ENCODE measurements around the gene CNOT6L. TPM values are rescaled to one million over a fixed set of nuclear protein-coding genes. Genes with fewer than 3 reads are reported as not detected.
A peak's percentile ranks its signal among the peaks of the same experiment; 100 is the strongest.
"Not testable (repeated sequence)": the region's sequence is repeated elsewhere in the genome, so short reads cannot be mapped to it uniquely, and the experiment has no call there.

Gene CNOT6L
- total RNA-seq (100 to 1,000 TPM in 4 of 7 donors, 10 to 100 TPM in 3; 60.2 to 122 (median 110) TPM), polyA plus RNA-seq (10 to 100 TPM in 1 of 3 donors, 1 to 10 TPM in 2; 7.0 to 10.6 (median 9.6) TPM)
- long read RNA-seq, donor 1, full-length matches to known transcripts = 2 of 2 reads
- long read RNA-seq, donor 1, partial matches to known transcripts = 0 of 2 reads
- long read RNA-seq, donor 1, other reads (novel, unspliced or antisense) = 0 of 2 reads
- long read RNA-seq, donor 2, full-length matches to known transcripts = 1 of 1 reads
- long read RNA-seq, donor 2, partial matches to known transcripts = 0 of 1 reads
- long read RNA-seq, donor 2, other reads (novel, unspliced or antisense) = 0 of 1 reads

GRCh38 chr4:77818602-77819403, at the start of gene CNOT6L:
TSS of gene CNOT6L (minus strand) at chr4:77819368. CDS start at chr4:77819308, 60 bp downstream.
- H3K9me3 ChIP-seq = no peaks in the 10 kb centered on the region
- peak within 1 kb of the TSS; percentile 98 to 100 (median 100) for H3K27ac ChIP-seq
- WGBS, 5 donors = 0 to 1% (median 0%) methylated on average over 55 to 88 of the region's 89 CpGs
- peak within 1 kb of the TSS; percentile 52 to 86 (median 78) for H3K4me3 ChIP-seq
- no peaks in the 10 kb centered on the region for H3K27me3 ChIP-seq (replicated peaks in 1 of 7)
- peak in 2 of 3 donors; percentile 23 to 24 for TF ChIP-seq POLR2A (IDR thresholded peaks at IDR 0.05)
- TF ChIP-seq POLR2AphosphoS5 (IDR thresholded peaks at IDR 0.05) = peak; percentile 57 to 69 (median 62)
- TF ChIP-seq, protein P1, sequence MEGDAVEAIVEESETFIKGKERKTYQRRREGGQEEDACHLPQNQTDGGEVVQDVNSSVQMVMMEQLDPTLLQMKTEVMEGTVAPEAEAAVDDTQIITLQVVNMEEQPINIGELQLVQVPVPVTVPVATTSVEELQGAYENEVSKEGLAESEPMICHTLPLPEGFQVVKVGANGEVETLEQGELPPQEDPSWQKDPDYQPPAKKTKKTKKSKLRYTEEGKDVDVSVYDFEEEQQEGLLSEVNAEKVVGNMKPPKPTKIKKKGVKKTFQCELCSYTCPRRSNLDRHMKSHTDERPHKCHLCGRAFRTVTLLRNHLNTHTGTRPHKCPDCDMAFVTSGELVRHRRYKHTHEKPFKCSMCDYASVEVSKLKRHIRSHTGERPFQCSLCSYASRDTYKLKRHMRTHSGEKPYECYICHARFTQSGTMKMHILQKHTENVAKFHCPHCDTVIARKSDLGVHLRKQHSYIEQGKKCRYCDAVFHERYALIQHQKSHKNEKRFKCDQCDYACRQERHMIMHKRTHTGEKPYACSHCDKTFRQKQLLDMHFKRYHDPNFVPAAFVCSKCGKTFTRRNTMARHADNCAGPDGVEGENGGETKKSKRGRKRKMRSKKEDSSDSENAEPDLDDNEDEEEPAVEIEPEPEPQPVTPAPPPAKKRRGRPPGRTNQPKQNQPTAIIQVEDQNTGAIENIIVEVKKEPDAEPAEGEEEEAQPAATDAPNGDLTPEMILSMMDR (IDR thresholded peaks at IDR 0.05 in 8 of 11, conservative IDR thresholded peaks at IDR 0.05 in 3 of 11) = no peak
- no peaks in the 10 kb centered on the region for H3K36me3 ChIP-seq
- peaks cover 13 to 80% (median 73%) of the 10 kb centered on the region in 6 donors for H3K4me1 ChIP-seq
- intact Hi-C loops (cut with DNase I; ENCODE audit: low total_unique reads) = loop anchor here (5.0 kb wide), 1 partner anchor 43 kb away; the partner anchor contains the start of gene MRPL1
- DNase-seq = peak; percentile 94

GRCh38 chr4:77865259-77865658, 46.1 kb upstream of the CNOT6L start:
- TF ChIP-seq POLR2AphosphoS5 (IDR thresholded peaks at IDR 0.05) (no peak), POLR2A (IDR thresholded peaks at IDR 0.05) (no peak)
- TF ChIP-seq, protein P1 (IDR thresholded peaks at IDR 0.05 in 8 of 11, conservative IDR thresholded peaks at IDR 0.05 in 3 of 11) = no peak

DNA sequence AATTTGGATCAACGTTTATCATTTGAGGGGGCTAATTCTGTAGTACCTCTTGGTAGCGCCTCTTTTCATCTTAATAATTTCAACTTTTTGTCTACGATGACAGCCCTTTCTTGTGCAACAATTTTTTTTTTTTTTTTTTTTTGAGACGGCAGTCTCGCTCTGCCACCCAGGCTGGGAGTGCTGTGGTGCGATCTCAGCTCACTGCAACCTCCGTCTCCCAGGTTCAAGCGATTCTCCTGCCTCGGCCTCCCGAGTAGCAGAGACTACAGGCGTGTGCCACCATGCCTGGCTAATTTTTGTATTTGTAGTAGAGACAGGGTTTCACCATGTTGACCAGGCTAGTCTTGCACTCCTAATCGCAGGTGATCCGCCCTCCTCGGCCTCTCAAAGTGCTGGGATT, 44.2 kb upstream of the CNOT6L start:
- peaks cover 0 to 32% (median 5%) of the 10 kb centered on the region in 6 donors for H3K36me3 ChIP-seq
- WGBS, 5 donors = 18 to 29% (median 23%) methylated on average over 14 of the region's 14 CpGs
- H3K9me3 ChIP-seq; DNase-seq; H3K27me3 ChIP-seq (replicated peaks in 1 of 7): not testable (repeated sequence)
- H3K4me3 ChIP-seq = peak overlapping the region; percentile 56 to 78 (median 75)
- intact Hi-C loops (cut with DNase I; ENCODE audit: low total_unique reads) = loop anchor here (5.0 kb wide), 1 partner anchor 46 kb away; the partner anchor contains the start of gene CNOT6L
- peak overlapping the region; percentile 92 to 99 (median 96) for H3K27ac ChIP-seq
- peaks cover 9 to 61% (median 34%) of the 10 kb centered on the region in 6 donors for H3K4me1 ChIP-seq

More at GRCh38 chr4:77865259-77865658, 46.1 kb upstream of the CNOT6L start:
- peaks cover 9 to 68% (median 36%) of the 10 kb centered on the region in 6 donors for H3K4me1 ChIP-seq
- intact Hi-C loops (cut with DNase I; ENCODE audit: low total_unique reads) = no loop called here
- no peaks in the 10 kb centered on the region for H3K9me3 ChIP-seq
- H3K27me3 ChIP-seq (replicated peaks in 1 of 7) = no peaks in the 10 kb centered on the region
- no peak for DNase-seq
- H3K27ac ChIP-seq = no peak overlapping the region
- H3K36me3 ChIP-seq = peaks cover 0 to 37% (median 5%) of the 10 kb centered on the region in 6 donors
- no peak overlapping the region for H3K4me3 ChIP-seq
- 77 to 89% (median 88%) methylated on average over 3 of the region's 3 CpGs for WGBS, 5 donors

DNA sequence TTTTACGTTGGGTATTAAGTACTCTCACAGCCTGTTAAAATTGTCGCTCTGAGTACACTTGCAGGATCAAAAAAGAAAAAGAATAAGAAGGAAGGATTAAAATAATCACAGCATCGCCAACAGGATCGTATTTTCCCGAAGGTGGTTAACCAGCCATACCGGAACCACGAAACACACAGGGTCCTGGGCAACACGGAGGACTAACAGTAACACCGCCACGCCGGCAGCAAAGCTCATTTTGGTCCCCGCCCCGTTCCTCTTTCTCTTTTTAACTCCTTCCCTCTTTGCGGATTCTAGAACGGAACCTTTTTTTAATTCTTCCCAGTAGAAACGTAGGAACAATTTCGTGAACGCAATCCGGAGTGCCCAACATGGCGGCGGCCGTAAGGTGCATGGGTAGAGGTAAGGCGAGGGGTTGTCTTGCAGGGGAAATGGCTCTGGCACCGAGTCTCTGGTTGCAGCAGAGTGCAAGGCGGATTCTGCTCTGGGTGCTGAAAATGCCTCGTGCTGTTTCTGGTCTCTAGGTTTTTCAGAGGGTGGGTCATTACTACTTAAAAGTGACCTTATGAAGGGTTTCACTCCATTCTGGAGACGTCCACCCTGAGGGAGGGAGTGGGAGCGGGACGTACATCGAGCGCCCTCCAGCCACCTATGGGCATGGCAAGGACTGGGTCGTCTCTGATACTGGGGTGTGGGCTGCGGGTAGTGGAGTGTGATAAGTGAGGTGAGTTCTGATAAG, 43.5 kb upstream of the CNOT6L start, which contains the start of gene MRPL1:
TSS of gene MRPL1 (plus strand) at position 353 of the 739 bp plus-strand sequence. CDS start at position 372, 19 bp downstream.
- Histone ChIP-seq H3K27ac (peak within 1 kb of the TSS; percentile 92 to 99 (median 96)), H3K27me3 (replicated peaks in 1 of 7) (no peaks in the 10 kb centered on the region), H3K4me3 (peak within 1 kb of the TSS; percentile 56 to 78 (median 75)), H3K36me3 (peaks cover 0 to 25% (median 5%) of the 10 kb centered on the region in 6 donors), H3K4me1 (peaks cover 9 to 67% (median 36%) of the 10 kb centered on the region in 6 donors), H3K9me3 (no peaks in the 10 kb centered on the region)
- intact Hi-C loops (cut with DNase I; ENCODE audit: low total_unique reads) = loop anchor here (5.0 kb wide), 1 partner anchor 45 kb away; the partner anchor contains the start of gene CNOT6L
- WGBS, 5 donors = 0 to 1% (median 0%) methylated on average over 33 of the region's 33 CpGs
- peak; percentile 94 for DNase-seq
- TF ChIP-seq POLR2A (IDR thresholded peaks at IDR 0.05) = peak in 2 of 3 donors; percentile 46 to 69
- TF ChIP-seq, protein P1 (IDR thresholded peaks at IDR 0.05 in 8 of 11, conservative IDR thresholded peaks at IDR 0.05 in 3 of 11) = peak in 2 of 11 experiments; percentile 1 to 19
- peak; percentile 55 to 97 (median 83) for TF ChIP-seq POLR2AphosphoS5 (IDR thresholded peaks at IDR 0.05)

All from spleen (tissue), 13 donors.